Smooth muscle cell (in vitro differentiated cells): ENCODE data around the gene DSTN. TPM values are rescaled to one million over a fixed set of nuclear protein-coding genes. Genes with fewer than 3 reads are reported as not detected.

Experiments used
- DNase-seq: peaks from one replicate; lab custom pipeline; 2025; ENCODE audit not compliant: unreplicated experiment; lab: John Stamatoyannopoulos, UW
- H2AFZ ChIP-seq: fragments of 200-600 bp; sonication (generic); 2 replicates; pipeline ENCODE4 v1.6.0; 2016; ENCODE audit warnings: antibody characterized with exemption, low read depth, mild to moderate bottlenecking
- H3F3A ChIP-seq: fragments of 200-600 bp; sonication (generic); 2 replicates; pipeline ENCODE4 v1.6.0; 2017; ENCODE audit warnings: antibody characterized with exemption, low read depth
- H3K27ac ChIP-seq: fragments of 200-600 bp; sonication (generic); 2 replicates; pipeline ENCODE4 v1.5.1; 2016; ENCODE audit warnings: low read depth, mild to moderate bottlenecking
- H3K27me3 ChIP-seq: fragments of 200-600 bp; sonication (generic); 2 replicates; pipeline ENCODE4 v1.6.1; 2016; ENCODE audit warnings: low read depth, mild to moderate bottlenecking
- H3K36me3 ChIP-seq: fragments of 200-600 bp; sonication (generic); 2 replicates; pipeline ENCODE4 v1.5.1; 2016; ENCODE audit warnings: low read depth
- H3K4me1 ChIP-seq: fragments of 200-600 bp; sonication (generic); 2 replicates; pipeline ENCODE4 v1.5.1; 2016; ENCODE audit warnings: low read depth
- H3K4me2 ChIP-seq: fragments of 200-600 bp; sonication (generic); 2 replicates; pipeline ENCODE4 v1.6.0; 2016; ENCODE audit warnings: mild to moderate bottlenecking
- H3K4me3 ChIP-seq: fragments of 200-600 bp; sonication (generic); 2 replicates; pipeline ENCODE4 v1.5.1; 2016; ENCODE audit warnings: mild to moderate bottlenecking
- H3K79me2 ChIP-seq: fragments of 200-600 bp; sonication (generic); 2 replicates; pipeline ENCODE4 v1.6.0; 2016; ENCODE audit warnings: low read depth, mild to moderate bottlenecking
- H3K9ac ChIP-seq: fragments of 200-600 bp; sonication (generic); 2 replicates; pipeline ENCODE4 v1.6.0; 2016; ENCODE audit warnings: low read depth
- H3K9me3 ChIP-seq: fragments of 200-600 bp; sonication (generic); replicated peaks from 2 replicates; pipeline ENCODE4 v1.5.1; 2016; ENCODE audit warnings: low read depth
- H4K20me1 ChIP-seq: fragments of 200-600 bp; sonication (generic); 2 replicates; pipeline ENCODE4 v1.6.0; 2016; ENCODE audit warnings: low read depth
- CTCF ChIP-seq: fragments of 200-600 bp; sonication (generic); IDR thresholded peaks from 2 replicates; pipeline ENCODE4 v1.5.1; 2017; ENCODE audit warnings: borderline replicate concordance, mild to moderate bottlenecking, antibody characterized with exemption; ENCODE audit not compliant: insufficient read depth, poor library complexity, severe bottlenecking
- WGBS: methylation state at CpG from one replicate; pipeline ENCODE4 v1.1.7; 2016; ENCODE audit warnings: low lambda C conversion rate; 5-methylcytosine and 5-hydroxymethylcytosine counted together
- polyA plus RNA-seq: library from polyadenylated mRNA; unstranded; fragments of >200 nt; fragmentation: Nextera tagmentation; extraction: Ambion mirVana; gene quantifications from 2 replicates; pipeline ENCODE4 v1.2.1, GENCODE V29; 2016
- total RNA-seq: library from RNA; depleted of rRNA; stranded (reverse); fragments of >200 nt; gene quantifications from 2 replicates; pipeline ENCODE4 v1.2.3, GENCODE V29; 2014

Gene DSTN
- total and polyA plus RNA-seq, 2 experiments from 2014 or later, result 486 to 534 TPM

- WGBS, result 97% methylated on average over 26 of the region's 27 CpGs
Observed at GRCh38 chr20:17625246-17626051, 55.6 kb downstream of the DSTN start.

GRCh38 chr20:17626217-17627007, 56.5 kb downstream of the DSTN start:
- peaks cover 100% of the 10 kb centered on the region for H4K20me1 ChIP-seq
- no peaks in the 10 kb centered on the region for H3K27me3 ChIP-seq
- TF ChIP-seq CTCF, result no peak
- H3K9me3 ChIP-seq, result no peaks in the 10 kb centered on the region
- H3K79me2 ChIP-seq, result peaks cover 28% of the 10 kb centered on the region
- no peak overlapping the region for H2AFZ ChIP-seq
- no peak for DNase-seq
- no peak overlapping the region for H3K4me2 ChIP-seq
- no peak overlapping the region for H3K9ac ChIP-seq
- no peaks in the 10 kb centered on the region for H3F3A ChIP-seq
- no peak overlapping the region for H3K4me3 ChIP-seq
- H3K27ac ChIP-seq, result no peak overlapping the region
- no peaks in the 10 kb centered on the region for H3K4me1 ChIP-seq
- H3K36me3 ChIP-seq, result peaks cover 6% of the 10 kb centered on the region
- 96% methylated on average over 18 of the region's 18 CpGs for WGBS

More at GRCh38 chr20:17625246-17626051, 55.6 kb downstream of the DSTN start:
- no peak overlapping the region for H3K27ac ChIP-seq
- H3K4me1 ChIP-seq, result no peaks in the 10 kb centered on the region
- H3K4me3 ChIP-seq, result no peak overlapping the region
- H3K27me3 ChIP-seq, result no peaks in the 10 kb centered on the region
- H3K4me2 ChIP-seq, result no peak overlapping the region
- TF ChIP-seq CTCF, result no peak
- H3K79me2 ChIP-seq, result peaks cover 18% of the 10 kb centered on the region
- H3K9me3 ChIP-seq, result no peaks in the 10 kb centered on the region
- DNase-seq, result no peak
- H3K36me3 ChIP-seq, result no peaks in the 10 kb centered on the region
- H3F3A ChIP-seq, result no peaks in the 10 kb centered on the region
- no peak overlapping the region for H2AFZ ChIP-seq
- H3K9ac ChIP-seq, result no peak overlapping the region
- peaks cover 100% of the 10 kb centered on the region for H4K20me1 ChIP-seq

- H3K27me3 ChIP-seq, result no peaks in the 10 kb centered on the region
- peaks cover 36% of the 10 kb centered on the region for H3K79me2 ChIP-seq
- H4K20me1 ChIP-seq, result peaks cover 100% of the 10 kb centered on the region
- DNase-seq, result no peak
- no peak overlapping the region for H3K4me3 ChIP-seq
- no peaks in the 10 kb centered on the region for H3K4me1 ChIP-seq
- no peaks in the 10 kb centered on the region for H3F3A ChIP-seq
- no peak for TF ChIP-seq CTCF
- H3K9me3 ChIP-seq, result no peaks in the 10 kb centered on the region
- no peak overlapping the region for H3K27ac ChIP-seq
- H3K36me3 ChIP-seq, result peaks cover 6% of the 10 kb centered on the region
- WGBS, result 94% methylated on average over 27 of the region's 27 CpGs
- H2AFZ ChIP-seq, result no peak overlapping the region
- H3K4me2 ChIP-seq, result no peak overlapping the region
- H3K9ac ChIP-seq, result no peak overlapping the region
Observed at GRCh38 chr20:17627101-17627955, 57.5 kb downstream of the DSTN start.
